Astrocyte (in vitro differentiated cells and primary cell): ENCODE data around the gene PTPRD. TPM values are rescaled to one million over a fixed set of nuclear protein-coding genes. Genes with fewer than 3 reads are reported as not detected.

Experiments used
- DNase-seq: peaks from one replicate; pipeline ENCODE4 v3.0.0-alpha.2; 2010; ENCODE audit warnings: low read depth
- FAIRE-seq: peaks from 2 replicates; lab custom pipeline; 2011; peaks lifted over from hg19 to GRCh38; lab: Jason Lieb, UNC
- H2AFZ ChIP-seq: 2 replicates; pipeline ENCODE4 v1.6.0; 2012; ENCODE audit warnings: low read depth, low read length, inconsistent platforms
- H3K27ac ChIP-seq: 2 replicates; pipeline ENCODE4 v1.5.1; 2011; ENCODE audit warnings: low read depth, low read length, inconsistent platforms
- H3K27me3 ChIP-seq: 2 replicates; pipeline ENCODE4 v1.6.0; 2011; ENCODE audit warnings: low read length, inconsistent platforms; ENCODE audit not compliant: insufficient read depth
- H3K36me3 ChIP-seq: 2 replicates; pipeline ENCODE4 v1.5.1; 2011; ENCODE audit warnings: low read length, inconsistent platforms; ENCODE audit not compliant: insufficient read depth
- H3K4me1 ChIP-seq: 2 replicates; pipeline ENCODE4 v1.5.1; 2011; ENCODE audit warnings: low read length, inconsistent platforms; ENCODE audit not compliant: insufficient read depth
- H3K4me2 ChIP-seq: 2 replicates; pipeline ENCODE4 v1.6.0; 2012; ENCODE audit warnings: low read length, inconsistent platforms
- H3K4me3 ChIP-seq: 2 replicates; pipeline ENCODE4 v1.5.1; 2011; ENCODE audit warnings: low read depth, mild to moderate bottlenecking, low read length, inconsistent platforms; ENCODE audit not compliant: insufficient read depth
- H3K79me2 ChIP-seq: 2 replicates; pipeline ENCODE4 v1.6.0; 2012; ENCODE audit warnings: mild to moderate bottlenecking, low read length, inconsistent platforms; ENCODE audit not compliant: insufficient read depth
- H3K9ac ChIP-seq: 2 replicates; pipeline ENCODE4 v1.6.0; 2012; ENCODE audit warnings: mild to moderate bottlenecking, low read length, inconsistent platforms
- H3K9me3 ChIP-seq: 2 replicates; pipeline ENCODE4 v1.5.1; 2012; ENCODE audit warnings: low read depth, mild to moderate bottlenecking, low read length, inconsistent platforms; ENCODE audit not compliant: insufficient read depth
- H4K20me1 ChIP-seq: 2 replicates; pipeline ENCODE4 v1.6.0; 2012; ENCODE audit warnings: low read length, inconsistent platforms; ENCODE audit not compliant: insufficient read depth
- H3K27ac Mint-ChIP-seq: one replicate; pipeline ENCODE4 v1.8.0; 2021; ENCODE audit warnings: mild to moderate bottlenecking, mixed read lengths; ENCODE audit not compliant: unreplicated experiment
- H3K27me3 Mint-ChIP-seq: one replicate; pipeline ENCODE4 v1.8.0; 2021; ENCODE audit warnings: low read depth, mixed read lengths; ENCODE audit not compliant: unreplicated experiment
- H3K36me3 Mint-ChIP-seq: one replicate; pipeline ENCODE4 v1.8.0; 2021; ENCODE audit warnings: low read depth, mixed read lengths; ENCODE audit not compliant: unreplicated experiment
- H3K4me1 Mint-ChIP-seq: one replicate; pipeline ENCODE4 v1.8.0; 2021; ENCODE audit warnings: low read depth, mixed read lengths; ENCODE audit not compliant: unreplicated experiment
- H3K4me3 Mint-ChIP-seq: one replicate; pipeline ENCODE4 v1.8.0; 2021; ENCODE audit warnings: mild to moderate bottlenecking, moderate library complexity, mixed read lengths; ENCODE audit not compliant: unreplicated experiment
- H3K9me3 Mint-ChIP-seq: one replicate; pipeline ENCODE4 v1.8.0; 2021; ENCODE audit warnings: mild to moderate bottlenecking, mixed read lengths; ENCODE audit not compliant: unreplicated experiment
- CTCF ChIP-seq: IDR thresholded peaks from 2 replicates; pipeline ENCODE4 v1.5.1; 2011; ENCODE audit warnings: low read depth, mild to moderate bottlenecking, inconsistent platforms, low read length, moderate library complexity; ENCODE audit not compliant: insufficient read depth
- EZH2 ChIP-seq: IDR thresholded peaks from 2 replicates; pipeline ENCODE4 v1.6.1; 2012; ENCODE audit warnings: mild to moderate bottlenecking, low read length, inconsistent platforms; ENCODE audit not compliant: insufficient read depth
- total RNA-seq: library from RNA; stranded (reverse); gene quantifications from 2 replicates; pipeline ENCODE4 v1.2.1, GENCODE V29; 2021

Gene PTPRD
- total RNA-seq, 1 donor from 2014 or later = 88.1 TPM

- H3K9me3 Mint-ChIP-seq = no peaks in the 10 kb centered on the region
- Histone ChIP-seq H3K4me2 (no peak overlapping the region), H3K9ac (no peak overlapping the region), H4K20me1 (no peaks in the 10 kb centered on the region), H3K79me2 (no peaks in the 10 kb centered on the region), H3K4me1 (no peaks in the 10 kb centered on the region), H3K9me3 (no peaks in the 10 kb centered on the region), H3K27me3 (no peaks in the 10 kb centered on the region), H2AFZ (no peak overlapping the region), H3K36me3 (no peaks in the 10 kb centered on the region), H3K27ac (no peak overlapping the region), H3K4me3 (no peak overlapping the region)
- no peaks in the 10 kb centered on the region for H3K4me1 Mint-ChIP-seq
- no peaks in the 10 kb centered on the region for H3K36me3 Mint-ChIP-seq
- no peak overlapping the region for H3K4me3 Mint-ChIP-seq
- TF ChIP-seq CTCF (no peak), EZH2 (no peak)
- FAIRE-seq (no peak), DNase-seq (no peak)
- H3K27me3 Mint-ChIP-seq = peaks cover 3% of the 10 kb centered on the region
- no peak overlapping the region for H3K27ac Mint-ChIP-seq
Measured at GRCh38 chr9:9615086-9615485, 997.7 kb downstream of the PTPRD start.

- no peak overlapping the region for H3K27ac Mint-ChIP-seq
Measured at GRCh38 chr9:9614607-9615006, 998.2 kb downstream of the PTPRD start.

More at GRCh38 chr9:9614607-9615006, 998.2 kb downstream of the PTPRD start:
- Mint-ChIP-seq H3K9me3 (no peaks in the 10 kb centered on the region), H3K27me3 (peaks cover 3% of the 10 kb centered on the region), H3K36me3 (no peaks in the 10 kb centered on the region), H3K4me1 (no peaks in the 10 kb centered on the region), H3K4me3 (no peak overlapping the region)
- H3K36me3 ChIP-seq = no peaks in the 10 kb centered on the region
- H3K27ac ChIP-seq = no peak overlapping the region
- no peaks in the 10 kb centered on the region for H4K20me1 ChIP-seq
- H3K4me3 ChIP-seq = no peak overlapping the region
- no peaks in the 10 kb centered on the region for H3K4me1 ChIP-seq
- no peak for DNase-seq
- H3K9ac ChIP-seq = no peak overlapping the region
- TF ChIP-seq CTCF (no peak), EZH2 (no peak)
- no peak for FAIRE-seq
- no peaks in the 10 kb centered on the region for H3K27me3 ChIP-seq
- H2AFZ ChIP-seq = no peak overlapping the region
- no peak overlapping the region for H3K4me2 ChIP-seq
- no peaks in the 10 kb centered on the region for H3K9me3 ChIP-seq
- no peaks in the 10 kb centered on the region for H3K79me2 ChIP-seq
